Caco-2 (cell line): ENCODE results near the gene ARHGEF12. TPM values are rescaled to one million over a fixed set of nuclear protein-coding genes. Genes with fewer than 3 reads are reported as not detected.

Source experiments
- BruUV-seq: library from RNA; stranded (reverse); fragments of 400-500 nt; replicated peaks from 2 replicates; lab custom pipeline; 2021; lab: Mats Ljungman, UMichigan
- CTCF ChIA-PET: fragments of 300-600 bp; sonication (Branson Sonifier 250); formaldehyde crosslinking; loops from one replicate; lab custom pipeline; 2022; ENCODE audit warnings: antibody characterized with exemption; lab: Charles Lee
- POLR2A ChIA-PET: fragments of 300-600 bp; sonication (Branson Sonifier 250); formaldehyde crosslinking; loops from one replicate; lab custom pipeline; 2022; ENCODE audit warnings: antibody characterized with exemption; lab: Charles Lee
- DNase-seq, 2 experiments: peaks; one replicate each; pipeline versions ENCODE4 v3.0.0 to v3.0.0-alpha.2; 2020 to 2022
- H3K27me3 ChIP-seq: replicated peaks from 2 replicates; pipeline ENCODE4 v1.6.0; 2011; ENCODE audit warnings: low read length; ENCODE audit not compliant: control insufficient read depth, insufficient read depth
- H3K36me3 ChIP-seq: 2 replicates; pipeline ENCODE4 v1.5.1; 2011; ENCODE audit warnings: low read length; ENCODE audit not compliant: control insufficient read depth, insufficient read depth
- H3K4me1 ChIP-seq: fragments of 250-450 bp; sonication (Bioruptor Pico); 2 replicates; pipeline ENCODE4 v1.5.1; 2020; ENCODE audit warnings: mild to moderate bottlenecking
- H3K4me3 ChIP-seq: 2 replicates; pipeline ENCODE4 v1.5.1; 2011; ENCODE audit warnings: low read depth, mild to moderate bottlenecking, control low read depth, low read length
- H3K9me3 ChIP-seq: fragments of 250-450 bp; sonication (Bioruptor Pico); 2 replicates; pipeline ENCODE4 v1.5.1; 2020; ENCODE audit warnings: mild to moderate bottlenecking, moderate library complexity
- H3K27ac Mint-ChIP-seq: one replicate; pipeline ENCODE4 v1.8.0; 2022; ENCODE audit warnings: mixed read lengths; ENCODE audit not compliant: unreplicated experiment
- H3K27me3 Mint-ChIP-seq: one replicate; pipeline ENCODE4 v1.8.0; 2022; ENCODE audit warnings: mixed read lengths; ENCODE audit not compliant: insufficient read depth, unreplicated experiment
- H3K36me3 Mint-ChIP-seq: one replicate; pipeline ENCODE4 v1.8.0; 2022; ENCODE audit warnings: mild to moderate bottlenecking, mixed read lengths; ENCODE audit not compliant: insufficient read depth, unreplicated experiment
- H3K4me1 Mint-ChIP-seq: one replicate; pipeline ENCODE4 v1.8.0; 2022; ENCODE audit warnings: low read depth, mixed read lengths; ENCODE audit not compliant: unreplicated experiment
- H3K4me3 Mint-ChIP-seq: one replicate; pipeline ENCODE4 v1.8.0; 2022; ENCODE audit warnings: mild to moderate bottlenecking, moderate library complexity, mixed read lengths; ENCODE audit not compliant: unreplicated experiment
- H3K9me3 Mint-ChIP-seq: one replicate; pipeline ENCODE4 v1.8.0; 2022; ENCODE audit warnings: mixed read lengths; ENCODE audit not compliant: unreplicated experiment
- CTCF ChIP-seq, 2 experiments: fragments of 200-600 bp in 1 of 2; IDR thresholded peaks; 1 replicate in 1 of 2; 2 replicates in 1 of 2; pipeline versions ENCODE4 v1.5.1 to v1.8.0; 2011 to 2022; ENCODE audit warnings: antibody characterized with exemption in 1 of 2, control low read depth in 1 of 2, inconsistent platforms in 1 of 2, low read depth in 1 of 2, low read length in 1 of 2, mild to moderate bottlenecking in 1 of 2, moderate library complexity in 1 of 2; ENCODE audit not compliant: insufficient read depth in 1 of 2, severe bottlenecking in 1 of 2, unreplicated experiment in 1 of 2
- intact Hi-C: fragments of 100-400 bp; cut with micrococcal nuclease; formaldehyde crosslinking; loops from one replicate; pipeline ENCODE4 v1.10.0; 2022; ENCODE audit not compliant: unreplicated experiment
- total RNA-seq: library from RNA; stranded (reverse); gene quantifications from 2 replicates; pipeline ENCODE4 v1.2.3, GENCODE V29; 2022

The ARHGEF12 gene
- total RNA-seq, 1 experiment from 2014 or later, result 89.3 TPM

- no peak for TF ChIP-seq CTCF (IDR thresholded peaks at IDR 0.05; ENCODE audit: insufficient read depth in 1 of 2, low read depth in 1 of 2, low read length in 1 of 2, severe bottlenecking in 1 of 2, unreplicated experiment in 1 of 2)
- no peaks in the 10 kb centered on the region for H3K36me3 ChIP-seq
- CTCF ChIA-PET, result no interaction called here
- Mint-ChIP-seq H3K9me3 (no peaks in the 10 kb centered on the region), H3K4me3 (no peak overlapping the region), H3K27me3 (no peaks in the 10 kb centered on the region), H3K27ac (no peak overlapping the region), H3K4me1 (peaks cover 20% of the 10 kb centered on the region), H3K36me3 (peaks cover 14% of the 10 kb centered on the region)
- no peaks in the 10 kb centered on the region for H3K27me3 ChIP-seq
- no peaks in the 10 kb centered on the region for H3K9me3 ChIP-seq
- POLR2A ChIA-PET, result no interaction called here
- H3K4me1 ChIP-seq, result peaks cover 16% of the 10 kb centered on the region
- DNase-seq, result no peak
- BruUV-seq, result no TSS peak
- intact Hi-C loops, result no loop called here
- H3K4me3 ChIP-seq, result no peak overlapping the region
Measured at GRCh38 chr11:120358729-120359128, 22.5 kb downstream of the ARHGEF12 start.

- Histone ChIP-seq H3K9me3 (no peaks in the 10 kb centered on the region), H3K4me3 (no peak overlapping the region), H3K27me3 (no peaks in the 10 kb centered on the region), H3K4me1 (no peaks in the 10 kb centered on the region), H3K36me3 (no peaks in the 10 kb centered on the region)
- no peak for TF ChIP-seq CTCF (IDR thresholded peaks at IDR 0.05; ENCODE audit: insufficient read depth in 1 of 2, low read depth in 1 of 2, low read length in 1 of 2, severe bottlenecking in 1 of 2, unreplicated experiment in 1 of 2)
- Mint-ChIP-seq H3K4me3 (no peak overlapping the region), H3K36me3 (peaks cover 7% of the 10 kb centered on the region), H3K27me3 (no peaks in the 10 kb centered on the region), H3K4me1 (no peaks in the 10 kb centered on the region), H3K9me3 (no peaks in the 10 kb centered on the region), H3K27ac (no peak overlapping the region)
- no peak for DNase-seq
- no TSS peak for BruUV-seq
- ChIA-PET CTCF (no interaction called here), POLR2A (no interaction called here)
- intact Hi-C loops, result no loop called here
Measured at GRCh38 chr11:120363436-120363835, 27.2 kb downstream of the ARHGEF12 start.

- H3K9me3 Mint-ChIP-seq, result no peaks in the 10 kb centered on the region
- intact Hi-C loops, result no loop called here
- Histone ChIP-seq H3K27me3 (no peaks in the 10 kb centered on the region), H3K4me1 (no peaks in the 10 kb centered on the region; the same call in 1 of the 2 replicates), H3K36me3 (no peaks in the 10 kb centered on the region), H3K9me3 (no peaks in the 10 kb centered on the region), H3K4me3 (no peak overlapping the region)
- ChIA-PET CTCF (no interaction called here), POLR2A (no interaction called here)
- no peak for TF ChIP-seq CTCF (IDR thresholded peaks at IDR 0.05; ENCODE audit: insufficient read depth in 1 of 2, low read depth in 1 of 2, low read length in 1 of 2, severe bottlenecking in 1 of 2, unreplicated experiment in 1 of 2)
- peaks cover 2% of the 10 kb centered on the region for H3K4me1 Mint-ChIP-seq
- DNase-seq, result no peak
- no TSS peak for BruUV-seq
- H3K4me3 Mint-ChIP-seq, result no peak overlapping the region
- H3K27ac Mint-ChIP-seq, result no peak overlapping the region
- H3K36me3 Mint-ChIP-seq, result no peaks in the 10 kb centered on the region
- H3K27me3 Mint-ChIP-seq, result no peaks in the 10 kb centered on the region
Measured at GRCh38 chr11:120365512-120365911, 29.3 kb downstream of the ARHGEF12 start.
